ENCODE results near the gene MYOZ3. TPM values are rescaled to one million over a fixed set of nuclear protein-coding genes. Genes with fewer than 3 reads are reported as not detected.

MYOZ3 gene
- polyA plus RNA-seq, 1 donor from 2014 or later, result not detected

DNA sequence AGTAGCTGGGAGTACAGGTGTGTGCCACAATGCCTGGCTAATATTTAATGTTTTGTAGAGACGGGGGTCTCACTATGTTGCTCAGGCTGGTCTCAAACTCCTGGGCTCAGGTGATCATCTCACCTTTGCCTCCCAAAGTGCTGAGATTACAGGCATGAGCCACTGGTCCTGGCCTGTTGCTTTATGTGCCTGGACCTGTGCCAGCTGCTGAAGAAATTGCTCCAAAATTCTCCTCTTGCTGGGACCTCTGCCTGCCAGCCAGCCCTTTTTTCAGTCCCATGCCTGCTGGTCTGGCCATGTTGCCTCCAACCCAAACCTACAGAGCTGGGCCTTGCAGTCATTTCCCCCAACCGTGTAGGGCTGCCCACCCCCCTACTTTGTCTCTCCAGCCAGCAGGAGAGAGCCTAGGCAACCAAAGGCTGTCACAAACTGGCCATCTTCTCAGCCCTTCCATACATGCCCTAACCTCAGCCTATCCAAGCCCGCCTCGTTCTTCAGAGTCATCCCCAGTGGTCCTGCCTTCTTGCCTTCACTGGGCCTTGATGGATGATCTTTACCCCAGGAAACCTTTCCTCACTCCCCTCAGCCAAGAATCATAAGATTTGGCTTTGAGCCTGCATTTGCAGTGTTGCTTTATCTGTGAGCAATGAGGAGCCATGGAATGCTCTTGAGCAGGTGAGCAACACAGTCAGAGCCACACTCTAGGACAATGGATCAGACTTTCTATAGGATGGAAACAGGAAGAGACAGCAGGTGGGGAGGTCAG lies 48.0 kb upstream of the MYOZ3 start:
- TF ChIP-seq, protein P1, sequence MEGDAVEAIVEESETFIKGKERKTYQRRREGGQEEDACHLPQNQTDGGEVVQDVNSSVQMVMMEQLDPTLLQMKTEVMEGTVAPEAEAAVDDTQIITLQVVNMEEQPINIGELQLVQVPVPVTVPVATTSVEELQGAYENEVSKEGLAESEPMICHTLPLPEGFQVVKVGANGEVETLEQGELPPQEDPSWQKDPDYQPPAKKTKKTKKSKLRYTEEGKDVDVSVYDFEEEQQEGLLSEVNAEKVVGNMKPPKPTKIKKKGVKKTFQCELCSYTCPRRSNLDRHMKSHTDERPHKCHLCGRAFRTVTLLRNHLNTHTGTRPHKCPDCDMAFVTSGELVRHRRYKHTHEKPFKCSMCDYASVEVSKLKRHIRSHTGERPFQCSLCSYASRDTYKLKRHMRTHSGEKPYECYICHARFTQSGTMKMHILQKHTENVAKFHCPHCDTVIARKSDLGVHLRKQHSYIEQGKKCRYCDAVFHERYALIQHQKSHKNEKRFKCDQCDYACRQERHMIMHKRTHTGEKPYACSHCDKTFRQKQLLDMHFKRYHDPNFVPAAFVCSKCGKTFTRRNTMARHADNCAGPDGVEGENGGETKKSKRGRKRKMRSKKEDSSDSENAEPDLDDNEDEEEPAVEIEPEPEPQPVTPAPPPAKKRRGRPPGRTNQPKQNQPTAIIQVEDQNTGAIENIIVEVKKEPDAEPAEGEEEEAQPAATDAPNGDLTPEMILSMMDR (IDR thresholded peaks at IDR 0.05; ENCODE audit: poor library complexity, severe bottlenecking), result no peak
- TF ChIP-seq RAD21 (conservative IDR thresholded peaks at IDR 0.05), result no peak
- TF ChIP-seq EP300 (conservative IDR thresholded peaks at IDR 0.05; ENCODE audit: poor library complexity, severe bottlenecking), result no peak
- TF ChIP-seq TAF1 (IDR thresholded peaks at IDR 0.05; ENCODE audit: low read depth), result no peak
- TF ChIP-seq, protein P2, sequence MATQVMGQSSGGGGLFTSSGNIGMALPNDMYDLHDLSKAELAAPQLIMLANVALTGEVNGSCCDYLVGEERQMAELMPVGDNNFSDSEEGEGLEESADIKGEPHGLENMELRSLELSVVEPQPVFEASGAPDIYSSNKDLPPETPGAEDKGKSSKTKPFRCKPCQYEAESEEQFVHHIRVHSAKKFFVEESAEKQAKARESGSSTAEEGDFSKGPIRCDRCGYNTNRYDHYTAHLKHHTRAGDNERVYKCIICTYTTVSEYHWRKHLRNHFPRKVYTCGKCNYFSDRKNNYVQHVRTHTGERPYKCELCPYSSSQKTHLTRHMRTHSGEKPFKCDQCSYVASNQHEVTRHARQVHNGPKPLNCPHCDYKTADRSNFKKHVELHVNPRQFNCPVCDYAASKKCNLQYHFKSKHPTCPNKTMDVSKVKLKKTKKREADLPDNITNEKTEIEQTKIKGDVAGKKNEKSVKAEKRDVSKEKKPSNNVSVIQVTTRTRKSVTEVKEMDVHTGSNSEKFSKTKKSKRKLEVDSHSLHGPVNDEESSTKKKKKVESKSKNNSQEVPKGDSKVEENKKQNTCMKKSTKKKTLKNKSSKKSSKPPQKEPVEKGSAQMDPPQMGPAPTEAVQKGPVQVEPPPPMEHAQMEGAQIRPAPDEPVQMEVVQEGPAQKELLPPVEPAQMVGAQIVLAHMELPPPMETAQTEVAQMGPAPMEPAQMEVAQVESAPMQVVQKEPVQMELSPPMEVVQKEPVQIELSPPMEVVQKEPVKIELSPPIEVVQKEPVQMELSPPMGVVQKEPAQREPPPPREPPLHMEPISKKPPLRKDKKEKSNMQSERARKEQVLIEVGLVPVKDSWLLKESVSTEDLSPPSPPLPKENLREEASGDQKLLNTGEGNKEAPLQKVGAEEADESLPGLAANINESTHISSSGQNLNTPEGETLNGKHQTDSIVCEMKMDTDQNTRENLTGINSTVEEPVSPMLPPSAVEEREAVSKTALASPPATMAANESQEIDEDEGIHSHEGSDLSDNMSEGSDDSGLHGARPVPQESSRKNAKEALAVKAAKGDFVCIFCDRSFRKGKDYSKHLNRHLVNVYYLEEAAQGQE (IDR thresholded peaks at IDR 0.05; ENCODE audit: borderline replicate concordance), result no peak
- no peak for TF ChIP-seq SMC3 (conservative IDR thresholded peaks at IDR 0.05; ENCODE audit: poor library complexity)
- TF ChIP-seq MXI1 (conservative IDR thresholded peaks at IDR 0.05; ENCODE audit: poor library complexity, severe bottlenecking), result no peak
- no peak for TF ChIP-seq POLR2AphosphoS5 (IDR thresholded peaks at IDR 0.05)
- TF ChIP-seq EZH2 (IDR thresholded peaks at IDR 0.05; ENCODE audit: borderline replicate concordance, insufficient read depth, low read length, poor library complexity, severe bottlenecking), result no peak

DNA sequence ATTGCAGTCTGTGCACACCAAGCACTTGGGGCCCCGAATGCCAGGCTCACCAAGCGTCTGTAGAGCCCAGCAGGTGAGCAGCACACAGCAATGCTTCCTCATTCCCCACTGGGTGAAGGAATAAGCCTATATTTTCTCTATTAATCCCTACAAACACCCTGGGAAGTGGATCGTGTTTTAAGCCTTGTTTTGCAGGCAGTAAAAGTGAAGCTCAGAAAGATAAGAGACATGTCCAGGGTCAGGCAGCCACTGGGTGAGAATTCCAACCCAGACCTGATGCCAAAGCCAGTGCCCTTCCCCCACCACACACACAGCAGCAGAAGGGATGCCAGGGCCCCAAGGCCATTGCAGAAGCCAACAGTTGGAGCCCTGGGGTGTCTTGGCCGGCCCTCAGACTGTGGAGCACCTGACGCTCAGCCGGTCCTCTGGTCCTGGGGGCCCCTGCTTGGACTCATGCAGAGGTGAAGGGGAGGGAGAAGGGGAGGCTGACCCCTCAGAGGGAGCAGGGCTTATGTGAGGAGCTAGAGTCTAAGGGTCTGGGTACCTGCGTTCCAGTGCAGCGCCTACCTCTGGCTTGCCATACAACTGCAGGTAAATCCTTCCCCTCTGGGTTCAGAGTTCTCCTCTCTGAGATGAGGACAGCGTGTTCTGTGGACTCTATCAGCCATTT lies 46.9 kb upstream of the MYOZ3 start:
- no peak for TF ChIP-seq RAD21 (conservative IDR thresholded peaks at IDR 0.05)
- no peak for TF ChIP-seq POLR2AphosphoS5 (IDR thresholded peaks at IDR 0.05)
- no peak for TF ChIP-seq SMC3 (conservative IDR thresholded peaks at IDR 0.05; ENCODE audit: poor library complexity)
- TF ChIP-seq, protein P1 (IDR thresholded peaks at IDR 0.05; ENCODE audit: poor library complexity, severe bottlenecking), result no peak
- TF ChIP-seq MXI1 (conservative IDR thresholded peaks at IDR 0.05; ENCODE audit: poor library complexity, severe bottlenecking), result no peak
- TF ChIP-seq, protein P2 (IDR thresholded peaks at IDR 0.05; ENCODE audit: borderline replicate concordance), result no peak
- no peak for TF ChIP-seq EP300 (conservative IDR thresholded peaks at IDR 0.05; ENCODE audit: poor library complexity, severe bottlenecking)
- no peak for TF ChIP-seq EZH2 (IDR thresholded peaks at IDR 0.05; ENCODE audit: borderline replicate concordance, insufficient read depth, low read length, poor library complexity, severe bottlenecking)
- TF ChIP-seq TAF1 (IDR thresholded peaks at IDR 0.05; ENCODE audit: low read depth), result no peak
- Histone ChIP-seq H3K9me3 (ENCODE audit: low read length) (no peaks in the 10 kb centered on the region), H3K27ac (ENCODE audit: low read length) (no peak overlapping the region), H3K36me3 (ENCODE audit: insufficient read depth, low read length) (no peaks in the 10 kb centered on the region), H3K9ac (ENCODE audit: low read length) (no peak overlapping the region), H3K4me2 (ENCODE audit: low read length) (no peak overlapping the region), H3K79me2 (replicated peaks; ENCODE audit: insufficient read depth, low read length) (no peaks in the 10 kb centered on the region), H3K4me3 (ENCODE audit: low read length) (no peak overlapping the region), H4K20me1 (ENCODE audit: insufficient read depth) (no peaks in the 10 kb centered on the region), H2AFZ (ENCODE audit: low read depth, low read length) (no peak overlapping the region), H3F3A (ENCODE audit: insufficient read depth, low read length, poor library complexity, severe bottlenecking) (no peaks in the 10 kb centered on the region), H3K9me2 (ENCODE audit: insufficient read depth, low read length) (no peaks in the 10 kb centered on the region), H3K27me3 (ENCODE audit: insufficient read depth, low read depth, low read length) (no peaks in the 10 kb centered on the region)

More for the DNA sequence above, 48.0 kb upstream of the MYOZ3 start:
- H3K9me2 ChIP-seq (ENCODE audit: insufficient read depth, low read length), result no peaks in the 10 kb centered on the region
- H2AFZ ChIP-seq (ENCODE audit: low read depth, low read length), result no peak overlapping the region
- no peak overlapping the region for H3K4me3 ChIP-seq (ENCODE audit: low read length)
- H3K27ac ChIP-seq (ENCODE audit: low read length), result no peak overlapping the region
- no peaks in the 10 kb centered on the region for H4K20me1 ChIP-seq (ENCODE audit: insufficient read depth)
- no peaks in the 10 kb centered on the region for H3K27me3 ChIP-seq (ENCODE audit: insufficient read depth, low read depth, low read length)
- no peaks in the 10 kb centered on the region for H3K36me3 ChIP-seq (ENCODE audit: insufficient read depth, low read length)
- no peaks in the 10 kb centered on the region for H3F3A ChIP-seq (ENCODE audit: insufficient read depth, low read length, poor library complexity, severe bottlenecking)
- no peak overlapping the region for H3K4me2 ChIP-seq (ENCODE audit: low read length)
- H3K9ac ChIP-seq (ENCODE audit: low read length), result no peak overlapping the region
- H3K9me3 ChIP-seq (ENCODE audit: low read length), result no peaks in the 10 kb centered on the region
- H3K79me2 ChIP-seq (replicated peaks; ENCODE audit: insufficient read depth, low read length), result no peaks in the 10 kb centered on the region
